Esophagus squamous epithelium (tissue), 5 donors: ENCODE results near the gene ZNF672. TPM values are rescaled to one million over a fixed set of nuclear protein-coding genes. Genes with fewer than 3 reads are reported as not detected.

Experiments
- DNase-seq: peaks from one replicate; lab custom pipeline; 2025; lab: John Stamatoyannopoulos, UW
- H3K27ac ChIP-seq, 4 donors: fragments of 200-600 bp; sonication (generic); one replicate each; pipeline ENCODE4 v1.5.1; 2016 to 2019; ENCODE audit warnings: mild to moderate bottlenecking in 1 of 4
- H3K27me3 ChIP-seq, 4 donors: fragments of 200-600 bp; sonication (generic); 1 replicate in 3 of 4; 2 replicates in 1 of 4; pipeline versions ENCODE4 v1.5.1 to v1.6.0; 2017 to 2021; ENCODE audit warnings: antibody characterized with exemption in 1 of 4
- H3K36me3 ChIP-seq, 3 donors: fragments of 200-600 bp; sonication (generic); one replicate each; pipeline ENCODE4 v1.5.1; 2016 to 2019
- H3K4me1 ChIP-seq, 3 donors: fragments of 200-600 bp; sonication (generic); one replicate each; pipeline ENCODE4 v1.5.1; 2017 to 2019
- H3K4me3 ChIP-seq, 4 donors: fragments of 200-600 bp; sonication (generic); 1 replicate in 3 of 4; 2 replicates in 1 of 4; pipeline ENCODE4 v1.5.1; 2016 to 2019; ENCODE audit warnings: mild to moderate bottlenecking in 2 of 4, moderate library complexity in 1 of 4
- H3K9me3 ChIP-seq, 3 donors: fragments of 200-600 bp; sonication (generic); one replicate each; pipeline ENCODE4 v1.5.1; 2016 to 2019
- CTCF ChIP-seq, 6 experiments: fragments of 450-650 bp in 4 of 6; fragments of 200-600 bp in 2 of 6; sonication (generic) in 2 of 6; IDR thresholded peaks; one replicate each; pipeline ENCODE4 v1.5.1; 2016 to 2019; ENCODE audit warnings: antibody characterized with exemption in 6 of 6, mild to moderate bottlenecking in 4 of 6, moderate library complexity in 4 of 6
- POLR2A ChIP-seq, 4 donors: fragments of 450-650 bp; IDR thresholded peaks; one replicate each; pipeline ENCODE4 v1.6.1; 2017; ENCODE audit warnings: antibody characterized with exemption in 4 of 4, mild to moderate bottlenecking in 4 of 4, moderate library complexity in 3 of 4
- WGBS, 2 donors: methylation state at CpG; one replicate each; pipeline ENCODE4 v1.1.5; 2018; 5-methylcytosine and 5-hydroxymethylcytosine counted together
- intact Hi-C: fragments of 100-400 bp; cut with DNase I; formaldehyde crosslinking; loops from one replicate; pipeline ENCODE4 v1.15.0; 2022
- total RNA-seq, 4 donors: library from RNA; depleted of rRNA; stranded (reverse); fragments of >200 nt; gene quantifications; one replicate each; pipeline ENCODE4 v1.1.0, GENCODE V29; 2016
- donor health status: DM: yes; HTN: yes; CAD: no.

ZNF672 gene
- total RNA-seq, 4 donors from 2014 or later: 22.3 to 25.8 (median 24.0) TPM

- Histone ChIP-seq H3K4me1 (peaks cover 0 to 12% (median 0%) of the 10 kb centered on the region in 3 donors), H3K27me3 (peaks cover 0 to 5% (median 0%) of the 10 kb centered on the region in 4 donors), H3K4me3 (no peak overlapping the region), H3K27ac (peak overlapping the region in 1 of 4 donors; percentile 41), H3K36me3 (no peaks in the 10 kb centered on the region), H3K9me3 (no peaks in the 10 kb centered on the region)
- intact Hi-C loops: no loop called here
- TF ChIP-seq POLR2A (IDR thresholded peaks at IDR 0.05) (no peak), CTCF (IDR thresholded peaks at IDR 0.05) (no peak)
- no peak for DNase-seq
- 46 to 53% methylated on average over 8 to 10 of the region's 10 CpGs for WGBS, 2 donors
Measured at GRCh38 chr1:248804771-248805681, 33.0 kb upstream of the ZNF672 start.

GRCh38 chr1:248805876-248806275 lies 32.1 kb upstream of the ZNF672 start:
- H3K4me1 ChIP-seq: peaks cover 6 to 21% (median 8%) of the 10 kb centered on the region in 3 donors
- no peaks in the 10 kb centered on the region for H3K9me3 ChIP-seq
- intact Hi-C loops: no loop called here
- H3K36me3 ChIP-seq: peaks cover 0 to under 1% (median 0%) of the 10 kb centered on the region in 3 donors
- peak overlapping the region in 1 of 4 donors; percentile 36 for H3K27ac ChIP-seq
- DNase-seq: no peak
- H3K4me3 ChIP-seq: no peak overlapping the region
- TF ChIP-seq CTCF (IDR thresholded peaks at IDR 0.05) (no peak), POLR2A (IDR thresholded peaks at IDR 0.05) (no peak)
- H3K27me3 ChIP-seq: peaks cover 0 to 5% (median 0%) of the 10 kb centered on the region in 4 donors
- 86 to 100% methylated on average over 1 of the region's 1 CpG for WGBS, 2 donors

GRCh38 chr1:248807067-248807737 lies 30.8 kb upstream of the ZNF672 start:
- 51 to 57% methylated on average over 10 to 11 of the region's 15 CpGs for WGBS, 2 donors
- Histone ChIP-seq H3K4me3 (no peak overlapping the region), H3K27me3 (peaks cover 0 to 4% (median 0%) of the 10 kb centered on the region in 4 donors), H3K4me1 (peaks cover 14 to 34% (median 14%) of the 10 kb centered on the region in 3 donors), H3K9me3 (no peaks in the 10 kb centered on the region), H3K27ac (no peak overlapping the region), H3K36me3 (peaks cover 0 to 13% (median 3%) of the 10 kb centered on the region in 3 donors)
- peak; percentile 28 to 73 (median 54) for TF ChIP-seq CTCF (IDR thresholded peaks at IDR 0.05)
- TF ChIP-seq POLR2A (IDR thresholded peaks at IDR 0.05): no peak
- DNase-seq: no peak
- intact Hi-C loops: no loop called here

- Histone ChIP-seq H3K4me1 (peaks cover 14 to 39% (median 14%) of the 10 kb centered on the region in 3 donors), H3K4me3 (no peak overlapping the region), H3K27me3 (no peaks in the 10 kb centered on the region), H3K36me3 (peaks cover 8 to 30% (median 10%) of the 10 kb centered on the region in 3 donors), H3K27ac (no peak overlapping the region), H3K9me3 (no peaks in the 10 kb centered on the region)
- no peak for DNase-seq
- TF ChIP-seq POLR2A (IDR thresholded peaks at IDR 0.05): no peak
- no peak for TF ChIP-seq CTCF (IDR thresholded peaks at IDR 0.05)
- intact Hi-C loops: no loop called here
- WGBS, 2 donors: 75 to 80% methylated on average over 9 of the region's 9 CpGs
Measured at GRCh38 chr1:248808876-248809275, 29.1 kb upstream of the ZNF672 start.
